ENCODE data around the gene TRNP1. TPM values are rescaled to one million over a fixed set of nuclear protein-coding genes. Genes with fewer than 3 reads are reported as not detected.

TRNP1 gene
- total and polyA plus RNA-seq, 2 of the 4 experiments (the other 2 are of a cell fraction): 63.3 to 91.6 TPM

DNA sequence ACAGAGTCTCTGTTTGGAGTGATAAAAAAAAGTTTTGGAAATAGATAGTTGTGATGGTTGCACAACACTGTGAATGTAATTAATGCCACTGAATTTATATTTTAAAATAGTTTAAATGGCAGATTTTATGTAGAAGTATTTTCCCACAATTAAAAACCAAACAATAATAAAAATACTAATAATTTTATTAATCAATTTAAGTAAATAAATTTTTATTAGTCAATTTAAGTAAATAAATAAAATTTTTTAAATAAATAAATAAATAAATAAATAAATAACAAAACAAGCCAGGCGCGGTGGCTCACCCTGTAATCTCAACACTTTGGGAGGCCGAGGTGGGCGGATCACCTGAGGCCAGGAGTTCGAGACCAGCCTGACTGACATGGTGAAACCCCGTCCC lies 28.3 kb upstream of the TRNP1 start (continued):
- no peak for TF ChIP-seq SMC3 (IDR thresholded peaks at IDR 0.05; ENCODE audit: low read depth, low read length)

DNA sequence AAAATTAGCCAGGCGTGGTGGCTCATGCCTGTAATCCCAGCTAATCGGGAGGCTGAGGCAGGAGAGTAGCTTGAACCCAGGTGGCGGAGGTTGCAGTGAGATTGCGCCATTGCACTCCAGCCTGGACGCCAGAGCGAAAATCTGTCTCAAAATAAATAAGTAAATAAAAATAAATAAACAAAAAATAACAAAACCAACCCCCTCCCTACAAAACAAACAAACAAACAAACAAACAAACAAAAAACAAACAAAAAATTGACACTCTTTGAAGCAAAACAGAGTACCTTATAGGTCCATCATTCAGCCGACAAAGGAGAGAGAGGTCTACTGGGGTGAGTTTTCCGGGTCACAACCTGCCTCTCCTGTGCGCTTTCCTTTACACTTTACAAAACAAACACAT lies 27.9 kb upstream of the TRNP1 start:
- no peak overlapping the region for H3K27ac ChIP-seq (ENCODE audit: insufficient read depth, low read length)
- no peak overlapping the region for H2BK120ac ChIP-seq (ENCODE audit: low read depth, low read length)
- no peaks in the 10 kb centered on the region for H3K79me1 ChIP-seq (ENCODE audit: low read depth in 1 of 2, low read length in 2 of 2)
- no CpG with 5 or more reads among the region's 9 CpGs for WGBS, 2 experiments (ENCODE audit: extremely low coverage in 2 of 2, insufficient read length in 1 of 2)
- no peaks in the 10 kb centered on the region for H3K9me3 ChIP-seq (ENCODE audit: control insufficient read depth, insufficient read depth, low read length)
- no peak overlapping the region for H3K4me3 ChIP-seq (ENCODE audit: insufficient read depth, low read depth, low read length)
- peaks cover 3% of the 10 kb centered on the region; the same call in 1 of the 2 replicates for H4K20me1 ChIP-seq (ENCODE audit: insufficient read depth, low read length)
- dilution Hi-C loops (cut with HindIII; ENCODE audit: low sequenced_read_pairs, unreplicated experiment): no loop called here
- no peak overlapping the region for H2BK15ac ChIP-seq (ENCODE audit: low read depth, low read length)
- POLR2A ChIA-PET (ENCODE audit: unreplicated experiment): no interaction called here
- H3K56ac ChIP-seq (ENCODE audit: extremely low read depth, insufficient read depth, low read length): no peak overlapping the region
- DNase-seq (no peak), ATAC-seq (ENCODE audit: low read depth) (no peak)
- H3K4me2 ChIP-seq (ENCODE audit: low read depth, low read length): no peak overlapping the region
- in situ Hi-C loops (cut with MboI; ENCODE audit: low sequenced_read_pairs): no loop called here
- H2BK5ac ChIP-seq (ENCODE audit: low read depth, low read length, poor library complexity, severe bottlenecking): no peak overlapping the region
- peaks cover 15% of the 10 kb centered on the region for H3K4me1 ChIP-seq (ENCODE audit: control insufficient read depth, insufficient read depth, low read length)
- no peak overlapping the region for H3K9ac ChIP-seq (ENCODE audit: low read depth, low read length)
- no peak overlapping the region for H4K5ac ChIP-seq (ENCODE audit: low read depth, low read length)
- CTCF ChIA-PET: no interaction called here
- H2BK20ac ChIP-seq (ENCODE audit: low read depth, low read length): no peak overlapping the region
- no TSS peak for BruUV-seq (replicated peaks)
- H2AK5ac ChIP-seq (ENCODE audit: low read depth, low read length): 0 out of 2 replicates have a peak overlapping the region, but pooled peaks have one; percentile 44
- peaks cover 13% of the 10 kb centered on the region for H3K9me1 ChIP-seq (ENCODE audit: insufficient read depth, low read length)
- no peak overlapping the region for H4K91ac ChIP-seq (ENCODE audit: insufficient read depth, low read depth, low read length)
- no peaks in the 10 kb centered on the region for H3K27me3 ChIP-seq (ENCODE audit: control insufficient read depth, insufficient read depth, low read length)
- no peak overlapping the region for H2AK9ac ChIP-seq (replicated peaks; ENCODE audit: low read depth, low read length, poor library complexity)
- intact Hi-C loops (cut with micrococcal nuclease): loop anchor here (2.0 kb wide), 1 partner anchor 31 kb away; no protein-coding TSS in a partner anchor
- no peaks in the 10 kb centered on the region for H3K36me3 ChIP-seq (ENCODE audit: control insufficient read depth, insufficient read depth, low read length)
- no peak overlapping the region for H2AFZ ChIP-seq (replicated peaks; ENCODE audit: low read length, poor library complexity)
- H3K18ac ChIP-seq (ENCODE audit: low read depth, low read length): no peak overlapping the region
- no peak overlapping the region for H3K4ac ChIP-seq (ENCODE audit: low read depth, low read length)
- H4K8ac ChIP-seq (ENCODE audit: low read depth in 2 of 2, low read length in 2 of 2): no peak overlapping the region
- no peak overlapping the region for H3K23ac ChIP-seq (ENCODE audit: low read depth, low read length)
- no peak overlapping the region for H3K14ac ChIP-seq (replicated peaks; ENCODE audit: low read depth, low read length)
- TF ChIP-seq CEBPB (IDR thresholded peaks at IDR 0.05; ENCODE audit: low read depth, low read length) (no peak), CHD1 (IDR thresholded peaks at IDR 0.05; ENCODE audit: low read depth, low read length) (no peak), POLR2A (IDR thresholded peaks at IDR 0.05; ENCODE audit: low read depth, low read length) (no peak), MAFK (IDR thresholded peaks at IDR 0.05; ENCODE audit: low read depth, low read length) (no peak), FOS (IDR thresholded peaks at IDR 0.05; ENCODE audit: low read depth, low read length) (no peak), RCOR1 (IDR thresholded peaks at IDR 0.05; ENCODE audit: insufficient replicate concordance, low read length) (no peak), MXI1 (IDR thresholded peaks at IDR 0.05; ENCODE audit: borderline replicate concordance, low read depth, low read length) (no peak), SMC3 (IDR thresholded peaks at IDR 0.05; ENCODE audit: low read depth, low read length) (no peak), RFX5 (IDR thresholded peaks at IDR 0.05; ENCODE audit: low read depth, low read length) (no peak), RAD21 (IDR thresholded peaks at IDR 0.05; ENCODE audit: low read length) (no peak), BHLHE40 (IDR thresholded peaks at IDR 0.05; ENCODE audit: low read depth, low read length) (no peak), MAZ (IDR thresholded peaks at IDR 0.05; ENCODE audit: borderline replicate concordance, low read depth, low read length) (no peak)
- TF ChIP-seq, protein P1, sequence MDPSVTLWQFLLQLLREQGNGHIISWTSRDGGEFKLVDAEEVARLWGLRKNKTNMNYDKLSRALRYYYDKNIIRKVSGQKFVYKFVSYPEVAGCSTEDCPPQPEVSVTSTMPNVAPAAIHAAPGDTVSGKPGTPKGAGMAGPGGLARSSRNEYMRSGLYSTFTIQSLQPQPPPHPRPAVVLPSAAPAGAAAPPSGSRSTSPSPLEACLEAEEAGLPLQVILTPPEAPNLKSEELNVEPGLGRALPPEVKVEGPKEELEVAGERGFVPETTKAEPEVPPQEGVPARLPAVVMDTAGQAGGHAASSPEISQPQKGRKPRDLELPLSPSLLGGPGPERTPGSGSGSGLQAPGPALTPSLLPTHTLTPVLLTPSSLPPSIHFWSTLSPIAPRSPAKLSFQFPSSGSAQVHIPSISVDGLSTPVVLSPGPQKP (IDR thresholded peaks at IDR 0.05; ENCODE audit: borderline replicate concordance, low read depth, low read length): no peak
- TF ChIP-seq, protein P2, sequence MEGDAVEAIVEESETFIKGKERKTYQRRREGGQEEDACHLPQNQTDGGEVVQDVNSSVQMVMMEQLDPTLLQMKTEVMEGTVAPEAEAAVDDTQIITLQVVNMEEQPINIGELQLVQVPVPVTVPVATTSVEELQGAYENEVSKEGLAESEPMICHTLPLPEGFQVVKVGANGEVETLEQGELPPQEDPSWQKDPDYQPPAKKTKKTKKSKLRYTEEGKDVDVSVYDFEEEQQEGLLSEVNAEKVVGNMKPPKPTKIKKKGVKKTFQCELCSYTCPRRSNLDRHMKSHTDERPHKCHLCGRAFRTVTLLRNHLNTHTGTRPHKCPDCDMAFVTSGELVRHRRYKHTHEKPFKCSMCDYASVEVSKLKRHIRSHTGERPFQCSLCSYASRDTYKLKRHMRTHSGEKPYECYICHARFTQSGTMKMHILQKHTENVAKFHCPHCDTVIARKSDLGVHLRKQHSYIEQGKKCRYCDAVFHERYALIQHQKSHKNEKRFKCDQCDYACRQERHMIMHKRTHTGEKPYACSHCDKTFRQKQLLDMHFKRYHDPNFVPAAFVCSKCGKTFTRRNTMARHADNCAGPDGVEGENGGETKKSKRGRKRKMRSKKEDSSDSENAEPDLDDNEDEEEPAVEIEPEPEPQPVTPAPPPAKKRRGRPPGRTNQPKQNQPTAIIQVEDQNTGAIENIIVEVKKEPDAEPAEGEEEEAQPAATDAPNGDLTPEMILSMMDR (conservative IDR thresholded peaks at IDR 0.05; ENCODE audit: low read depth, low read length): no peak
- TF ChIP-seq, protein P3, sequence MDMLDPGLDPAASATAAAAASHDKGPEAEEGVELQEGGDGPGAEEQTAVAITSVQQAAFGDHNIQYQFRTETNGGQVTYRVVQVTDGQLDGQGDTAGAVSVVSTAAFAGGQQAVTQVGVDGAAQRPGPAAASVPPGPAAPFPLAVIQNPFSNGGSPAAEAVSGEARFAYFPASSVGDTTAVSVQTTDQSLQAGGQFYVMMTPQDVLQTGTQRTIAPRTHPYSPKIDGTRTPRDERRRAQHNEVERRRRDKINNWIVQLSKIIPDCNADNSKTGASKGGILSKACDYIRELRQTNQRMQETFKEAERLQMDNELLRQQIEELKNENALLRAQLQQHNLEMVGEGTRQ (IDR thresholded peaks at IDR 0.05; ENCODE audit: low read depth, low read length): no peak
